Measurements from ENCODE around the gene NRP1. TPM values are rescaled to one million over a fixed set of nuclear protein-coding genes. Genes with fewer than 3 reads are reported as not detected.

Gene NRP1
- total RNA-seq, 4 donors from 2014 or later, result 47.1 to 286 (median 111) TPM

- H3K9me3 ChIP-seq, result no peaks in the 10 kb centered on the region
These were observed 6.7 kb downstream of the NRP1 start for GRCh38 chr10:33327751-33328150.

GRCh38 chr10:33326933-33327332 is 7.5 kb downstream of the NRP1 start:
- TF ChIP-seq CTCF (IDR thresholded peaks at IDR 0.05) (no peak), POLR2A (IDR thresholded peaks at IDR 0.05) (no peak)
- peak overlapping the region in 1 of 2 donors; percentile 18 for H3K27ac ChIP-seq

More at GRCh38 chr10:33327751-33328150, 6.7 kb downstream of the NRP1 start:
- Histone ChIP-seq H3K4me1 (no peaks in the 10 kb centered on the region), H3K27me3 (no peaks in the 10 kb centered on the region), H3K4me3 (no peak overlapping the region), H3K36me3 (no peaks in the 10 kb centered on the region), H3K27ac (peak overlapping the region in 1 of 2 donors; percentile 18)
- intact Hi-C loops (cut with DNase I; ENCODE audit: low total_unique reads), result no loop called here
- TF ChIP-seq CTCF (IDR thresholded peaks at IDR 0.05) (peak; percentile 9 to 15 (median 10)), POLR2A (IDR thresholded peaks at IDR 0.05) (no peak)
- no peak for DNase-seq

GRCh38 chr10:33325929-33326328 is 8.5 kb downstream of the NRP1 start:
- Histone ChIP-seq H3K4me1 (no peaks in the 10 kb centered on the region), H3K36me3 (no peaks in the 10 kb centered on the region), H3K27ac (no peak overlapping the region), H3K27me3 (no peaks in the 10 kb centered on the region), H3K4me3 (no peak overlapping the region), H3K9me3 (no peaks in the 10 kb centered on the region)
- no peak for DNase-seq
- intact Hi-C loops (cut with DNase I; ENCODE audit: low total_unique reads), result no loop called here
- no peak for TF ChIP-seq POLR2A (IDR thresholded peaks at IDR 0.05)
- no peak for TF ChIP-seq CTCF (IDR thresholded peaks at IDR 0.05)

More at GRCh38 chr10:33326933-33327332, 7.5 kb downstream of the NRP1 start:
- Histone ChIP-seq H3K9me3 (no peaks in the 10 kb centered on the region), H3K36me3 (no peaks in the 10 kb centered on the region), H3K4me3 (no peak overlapping the region), H3K4me1 (no peaks in the 10 kb centered on the region), H3K27me3 (no peaks in the 10 kb centered on the region)
- intact Hi-C loops (cut with DNase I; ENCODE audit: low total_unique reads), result no loop called here
- DNase-seq, result no peak

- TF ChIP-seq CTCF (IDR thresholded peaks at IDR 0.05), result no peak
- no peak for TF ChIP-seq POLR2A (IDR thresholded peaks at IDR 0.05)
- intact Hi-C loops (cut with DNase I; ENCODE audit: low total_unique reads), result no loop called here
- DNase-seq, result no peak
These were observed 10.7 kb downstream of the NRP1 start for GRCh38 chr10:33323721-33324120.

GRCh38 chr10:33321516-33321915 is 13.0 kb downstream of the NRP1 start:
- H3K4me1 ChIP-seq, result no peaks in the 10 kb centered on the region
- intact Hi-C loops (cut with DNase I; ENCODE audit: low total_unique reads), result no loop called here
- no peak for DNase-seq
- H3K9me3 ChIP-seq, result no peaks in the 10 kb centered on the region
- H3K27me3 ChIP-seq, result no peaks in the 10 kb centered on the region
- peak overlapping the region in 1 of 2 donors; percentile 28 for H3K27ac ChIP-seq
- H3K4me3 ChIP-seq, result no peak overlapping the region
- H3K36me3 ChIP-seq, result no peaks in the 10 kb centered on the region
- no peak for TF ChIP-seq POLR2A (IDR thresholded peaks at IDR 0.05)
- no peak for TF ChIP-seq CTCF (IDR thresholded peaks at IDR 0.05)

More at GRCh38 chr10:33323721-33324120, 10.7 kb downstream of the NRP1 start:
- Histone ChIP-seq H3K27ac (no peak overlapping the region), H3K4me3 (no peak overlapping the region), H3K36me3 (no peaks in the 10 kb centered on the region), H3K4me1 (no peaks in the 10 kb centered on the region), H3K27me3 (no peaks in the 10 kb centered on the region), H3K9me3 (no peaks in the 10 kb centered on the region)
